ENCODE measurements around the gene MADCAM1. TPM values are rescaled to one million over a fixed set of nuclear protein-coding genes. Genes with fewer than 3 reads are reported as not detected.

MADCAM1 gene
- total and polyA plus RNA-seq, 4 donors: 0.24 to 4.4 (median 0.61) TPM

GRCh38 chr19:495402-496111, 729 bp upstream of the MADCAM1 start:
- Histone ChIP-seq H3K27ac (ENCODE audit: low read depth in 1 of 2, low read length in 1 of 2) (no peak overlapping the region), H3K9ac (ENCODE audit: insufficient read depth in 1 of 2, low read length in 2 of 2) (no peak overlapping the region), H3K4me1 (ENCODE audit: control insufficient read depth in 5 of 5, insufficient read depth in 5 of 5, low read length in 5 of 5) (peaks cover 0 to 7% (median 0%) of the 10 kb centered on the region in 5 donors), H3K36me3 (ENCODE audit: control insufficient read depth in 4 of 4, insufficient read depth in 4 of 4, low read length in 4 of 4) (no peaks in the 10 kb centered on the region), H3K9me3 (ENCODE audit: control insufficient read depth in 4 of 4, insufficient read depth in 3 of 4, low read length in 3 of 4) (peaks cover 0 to 3% (median 0%) of the 10 kb centered on the region in 4 donors), H3K27me3 (ENCODE audit: control insufficient read depth in 3 of 3, insufficient read depth in 3 of 3, low read length in 2 of 3) (peaks cover 0 to 29% (median 13%) of the 10 kb centered on the region in 3 donors), H3K4me3 (no peak overlapping the region)
- no peak for ATAC-seq (ENCODE audit: insufficient read depth, low FRiP score)
- DNase-seq: peak; percentile 28 to 50 (median 44)
- TF ChIP-seq CTCF (IDR thresholded peaks at IDR 0.05; ENCODE audit: control extremely low read depth, extremely low read depth): peak; percentile 19
- 19 to 25% methylated on average over 32 of the region's 32 CpGs for WGBS, 2 donors

- WGBS, 2 donors: 7% methylated on average over 16 to 18 of the region's 18 CpGs
- Histone ChIP-seq H3K27ac (ENCODE audit: low read depth in 1 of 2, low read length in 1 of 2) (no peak overlapping the region), H3K9ac (ENCODE audit: insufficient read depth in 1 of 2, low read length in 2 of 2) (no peak overlapping the region), H3K27me3 (ENCODE audit: control insufficient read depth in 3 of 3, insufficient read depth in 3 of 3, low read length in 2 of 3) (peaks cover 0 to 29% (median 13%) of the 10 kb centered on the region in 3 donors), H3K4me3 (no peak overlapping the region), H3K36me3 (ENCODE audit: control insufficient read depth in 4 of 4, insufficient read depth in 4 of 4, low read length in 4 of 4) (no peaks in the 10 kb centered on the region), H3K4me1 (ENCODE audit: control insufficient read depth in 5 of 5, insufficient read depth in 5 of 5, low read length in 5 of 5) (peaks cover 0 to 7% (median 0%) of the 10 kb centered on the region in 5 donors), H3K9me3 (ENCODE audit: control insufficient read depth in 4 of 4, insufficient read depth in 3 of 4, low read length in 3 of 4) (peaks cover 0 to 3% (median 0%) of the 10 kb centered on the region in 4 donors)
- no peak for TF ChIP-seq CTCF (IDR thresholded peaks at IDR 0.05; ENCODE audit: control extremely low read depth, extremely low read depth)
- DNase-seq (no peak), ATAC-seq (ENCODE audit: insufficient read depth, low FRiP score) (no peak)
Observed at GRCh38 chr19:496986-497385, 700 bp downstream of the MADCAM1 start.

- Histone ChIP-seq H3K9me3 (ENCODE audit: control insufficient read depth in 4 of 4, insufficient read depth in 3 of 4, low read length in 3 of 4) (peaks cover 0 to 3% (median 0%) of the 10 kb centered on the region in 4 donors), H3K27me3 (ENCODE audit: control insufficient read depth in 3 of 3, insufficient read depth in 3 of 3, low read length in 2 of 3) (peaks cover 0 to 29% (median 13%) of the 10 kb centered on the region in 3 donors), H3K4me3 (no peak overlapping the region), H3K9ac (ENCODE audit: insufficient read depth in 1 of 2, low read length in 2 of 2) (no peak overlapping the region), H3K4me1 (ENCODE audit: control insufficient read depth in 5 of 5, insufficient read depth in 5 of 5, low read length in 5 of 5) (peaks cover 0 to 7% (median 0%) of the 10 kb centered on the region in 5 donors), H3K27ac (ENCODE audit: low read depth in 1 of 2, low read length in 1 of 2) (no peak overlapping the region), H3K36me3 (ENCODE audit: control insufficient read depth in 4 of 4, insufficient read depth in 4 of 4, low read length in 4 of 4) (no peaks in the 10 kb centered on the region)
- DNase-seq: no peak
- WGBS, 2 donors: 1 to 2% methylated on average over 16 to 36 of the region's 36 CpGs
- no peak for TF ChIP-seq CTCF (IDR thresholded peaks at IDR 0.05; ENCODE audit: control extremely low read depth, extremely low read depth)
- ATAC-seq (ENCODE audit: insufficient read depth, low FRiP score): no peak
Observed at GRCh38 chr19:497491-497868, 1.2 kb downstream of the MADCAM1 start.
